ENCODE measurements around the gene CXCR4. TPM values are rescaled to one million over a fixed set of nuclear protein-coding genes. Genes with fewer than 3 reads are reported as not detected.

CXCR4 gene
- total RNA-seq, 1 experiment from 2014 or later = 1.1 TPM

DNA sequence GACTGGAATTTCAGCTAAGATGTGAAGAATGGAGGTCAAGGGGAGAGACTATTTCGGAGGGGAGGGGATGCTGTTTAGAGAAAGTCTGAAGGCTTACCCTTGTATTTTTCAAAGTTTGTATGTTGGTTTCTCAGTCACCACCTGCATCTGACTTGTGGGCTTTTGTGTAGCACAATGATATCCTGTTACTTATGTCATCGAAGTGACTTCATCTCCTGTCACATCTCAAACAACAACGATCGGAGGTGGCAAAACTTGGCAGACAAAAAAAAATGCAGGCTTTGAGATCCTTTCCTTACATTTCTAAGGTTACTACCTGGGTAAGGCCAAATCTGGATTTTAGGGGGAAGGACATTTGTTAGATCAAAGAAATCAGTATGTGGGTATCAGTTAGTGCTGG is 11.7 kb upstream of the CXCR4 start:
- no peak for ATAC-seq
- H3K4me3 ChIP-seq (ENCODE audit: low read depth in 2 of 2, low read length in 2 of 2) = no peak overlapping the region
- in situ Hi-C loops (cut with HindIII; ENCODE audit: low pct_unique_long_range_greater_than_20kb, low sequenced_read_pairs) = no loop called here
- DNase-seq (ENCODE audit: low read depth, low spot score) = no peak
- H3K27ac ChIP-seq (ENCODE audit: low read length) = no peak overlapping the region
- no peaks in the 10 kb centered on the region for H3K4me1 ChIP-seq (ENCODE audit: control insufficient read depth, insufficient read depth, low read length)
- TF ChIP-seq SIN3A (IDR thresholded peaks at IDR 0.05; ENCODE audit: borderline replicate concordance, insufficient read depth, low read depth, low read length) = no peak
- TF ChIP-seq, protein P1, sequence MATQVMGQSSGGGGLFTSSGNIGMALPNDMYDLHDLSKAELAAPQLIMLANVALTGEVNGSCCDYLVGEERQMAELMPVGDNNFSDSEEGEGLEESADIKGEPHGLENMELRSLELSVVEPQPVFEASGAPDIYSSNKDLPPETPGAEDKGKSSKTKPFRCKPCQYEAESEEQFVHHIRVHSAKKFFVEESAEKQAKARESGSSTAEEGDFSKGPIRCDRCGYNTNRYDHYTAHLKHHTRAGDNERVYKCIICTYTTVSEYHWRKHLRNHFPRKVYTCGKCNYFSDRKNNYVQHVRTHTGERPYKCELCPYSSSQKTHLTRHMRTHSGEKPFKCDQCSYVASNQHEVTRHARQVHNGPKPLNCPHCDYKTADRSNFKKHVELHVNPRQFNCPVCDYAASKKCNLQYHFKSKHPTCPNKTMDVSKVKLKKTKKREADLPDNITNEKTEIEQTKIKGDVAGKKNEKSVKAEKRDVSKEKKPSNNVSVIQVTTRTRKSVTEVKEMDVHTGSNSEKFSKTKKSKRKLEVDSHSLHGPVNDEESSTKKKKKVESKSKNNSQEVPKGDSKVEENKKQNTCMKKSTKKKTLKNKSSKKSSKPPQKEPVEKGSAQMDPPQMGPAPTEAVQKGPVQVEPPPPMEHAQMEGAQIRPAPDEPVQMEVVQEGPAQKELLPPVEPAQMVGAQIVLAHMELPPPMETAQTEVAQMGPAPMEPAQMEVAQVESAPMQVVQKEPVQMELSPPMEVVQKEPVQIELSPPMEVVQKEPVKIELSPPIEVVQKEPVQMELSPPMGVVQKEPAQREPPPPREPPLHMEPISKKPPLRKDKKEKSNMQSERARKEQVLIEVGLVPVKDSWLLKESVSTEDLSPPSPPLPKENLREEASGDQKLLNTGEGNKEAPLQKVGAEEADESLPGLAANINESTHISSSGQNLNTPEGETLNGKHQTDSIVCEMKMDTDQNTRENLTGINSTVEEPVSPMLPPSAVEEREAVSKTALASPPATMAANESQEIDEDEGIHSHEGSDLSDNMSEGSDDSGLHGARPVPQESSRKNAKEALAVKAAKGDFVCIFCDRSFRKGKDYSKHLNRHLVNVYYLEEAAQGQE (IDR thresholded peaks at IDR 0.05; ENCODE audit: insufficient read depth in 1 of 2, low read depth in 2 of 2, low read length in 1 of 2) = no peak
- TF ChIP-seq, protein P2, sequence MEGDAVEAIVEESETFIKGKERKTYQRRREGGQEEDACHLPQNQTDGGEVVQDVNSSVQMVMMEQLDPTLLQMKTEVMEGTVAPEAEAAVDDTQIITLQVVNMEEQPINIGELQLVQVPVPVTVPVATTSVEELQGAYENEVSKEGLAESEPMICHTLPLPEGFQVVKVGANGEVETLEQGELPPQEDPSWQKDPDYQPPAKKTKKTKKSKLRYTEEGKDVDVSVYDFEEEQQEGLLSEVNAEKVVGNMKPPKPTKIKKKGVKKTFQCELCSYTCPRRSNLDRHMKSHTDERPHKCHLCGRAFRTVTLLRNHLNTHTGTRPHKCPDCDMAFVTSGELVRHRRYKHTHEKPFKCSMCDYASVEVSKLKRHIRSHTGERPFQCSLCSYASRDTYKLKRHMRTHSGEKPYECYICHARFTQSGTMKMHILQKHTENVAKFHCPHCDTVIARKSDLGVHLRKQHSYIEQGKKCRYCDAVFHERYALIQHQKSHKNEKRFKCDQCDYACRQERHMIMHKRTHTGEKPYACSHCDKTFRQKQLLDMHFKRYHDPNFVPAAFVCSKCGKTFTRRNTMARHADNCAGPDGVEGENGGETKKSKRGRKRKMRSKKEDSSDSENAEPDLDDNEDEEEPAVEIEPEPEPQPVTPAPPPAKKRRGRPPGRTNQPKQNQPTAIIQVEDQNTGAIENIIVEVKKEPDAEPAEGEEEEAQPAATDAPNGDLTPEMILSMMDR (IDR thresholded peaks at IDR 0.05) = no peak
- no peak for TF ChIP-seq TCF7L2 (IDR thresholded peaks at IDR 0.05; ENCODE audit: low read depth, low read length)
- no peak for TF ChIP-seq POLR2AphosphoS5 (IDR thresholded peaks at IDR 0.05; ENCODE audit: low read depth, low read length)
- no peaks in the 10 kb centered on the region for H3K9me3 ChIP-seq (ENCODE audit: control insufficient read depth, insufficient read depth, low read depth, low read length)
- BruUV-seq (replicated peaks) = no TSS peak
- ChIA-PET POLR2A (no interaction called here), CTCF (no interaction called here)
- no peaks in the 10 kb centered on the region for H3K36me3 ChIP-seq (ENCODE audit: control insufficient read depth, insufficient read depth, low read length)
- peaks cover 10% of the 10 kb centered on the region; the same call in 1 of the 2 replicates for H3K27me3 ChIP-seq (ENCODE audit: control insufficient read depth, insufficient read depth, low read length)
- intact Hi-C loops (cut with micrococcal nuclease; ENCODE audit: unreplicated experiment) = loop anchor here (10.0 kb wide), 1 partner anchor 245 kb away; no protein-coding TSS in a partner anchor

DNA sequence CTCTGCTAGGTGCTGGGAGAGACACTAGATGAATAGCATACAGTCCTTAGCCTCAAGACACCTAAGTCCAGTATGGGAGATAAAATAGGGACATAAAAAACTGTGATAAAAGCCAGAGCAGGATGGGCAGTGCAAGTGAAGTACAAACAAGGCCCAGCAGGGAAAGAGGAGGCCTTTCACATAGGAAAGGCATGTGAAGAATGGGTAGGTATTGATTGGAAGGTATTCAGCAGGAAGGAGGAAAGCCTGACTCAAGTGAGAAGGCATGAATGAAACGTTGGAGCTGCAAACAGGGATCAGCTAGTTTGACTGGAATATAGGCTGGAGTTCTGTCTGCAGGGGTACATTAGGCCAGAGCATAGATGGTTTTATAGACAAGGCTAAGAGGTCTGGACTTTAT is 11.0 kb upstream of the CXCR4 start:
- BruUV-seq (replicated peaks) = no TSS peak
- no peaks in the 10 kb centered on the region for H3K36me3 ChIP-seq (ENCODE audit: control insufficient read depth, insufficient read depth, low read length)
- H3K4me1 ChIP-seq (ENCODE audit: control insufficient read depth, insufficient read depth, low read length) = no peaks in the 10 kb centered on the region
- DNase-seq (ENCODE audit: low read depth, low spot score) (no peak), ATAC-seq (no peak; the same call in 1 of the 2 replicates)
- in situ Hi-C loops (cut with HindIII; ENCODE audit: low pct_unique_long_range_greater_than_20kb, low sequenced_read_pairs) (no loop called here), intact Hi-C loops (cut with micrococcal nuclease; ENCODE audit: unreplicated experiment) (loop anchor here (10.0 kb wide), 1 partner anchor 246 kb away; no protein-coding TSS in a partner anchor)
- H3K9me3 ChIP-seq (ENCODE audit: control insufficient read depth, insufficient read depth, low read depth, low read length) = no peaks in the 10 kb centered on the region
- H3K4me3 ChIP-seq (ENCODE audit: low read depth in 2 of 2, low read length in 2 of 2) = no peak overlapping the region
- TF ChIP-seq SIN3A (IDR thresholded peaks at IDR 0.05; ENCODE audit: borderline replicate concordance, insufficient read depth, low read depth, low read length) (no peak), TCF7L2 (IDR thresholded peaks at IDR 0.05; ENCODE audit: low read depth, low read length) (no peak), POLR2AphosphoS5 (IDR thresholded peaks at IDR 0.05; ENCODE audit: low read depth, low read length) (no peak)
- TF ChIP-seq, protein P1 (IDR thresholded peaks at IDR 0.05; ENCODE audit: insufficient read depth in 1 of 2, low read depth in 2 of 2, low read length in 1 of 2) = no peak
- TF ChIP-seq, protein P2 (IDR thresholded peaks at IDR 0.05) = no peak
- ChIA-PET CTCF (no interaction called here), POLR2A (no interaction called here)
- no peak overlapping the region for H3K27ac ChIP-seq (ENCODE audit: low read length)
- peaks cover 10% of the 10 kb centered on the region; the same call in 1 of the 2 replicates for H3K27me3 ChIP-seq (ENCODE audit: control insufficient read depth, insufficient read depth, low read length)
